GM23338 (cell line): ENCODE measurements around the gene DRD2. TPM values are rescaled to one million over a fixed set of nuclear protein-coding genes. Genes with fewer than 3 reads are reported as not detected.
A peak's percentile ranks its signal among the peaks of the same experiment; 100 is the strongest.

Experiments
- ATAC-seq: fragments of 200-7000 bp; cut with Tn5 transposase; 3 replicates; pipeline ENCODE4 v1.9.1; 2020
- DNase-seq: peaks from one replicate; pipeline ENCODE4 v3.0.0-alpha.2; 2015; ENCODE audit warnings: low spot score
- H2AFZ ChIP-seq: fragments of 200-600 bp; sonication (generic); 2 replicates; pipeline ENCODE4 v1.8.0; 2016; ENCODE audit warnings: antibody characterized with exemption, mild to moderate bottlenecking, moderate library complexity
- H3F3A ChIP-seq: fragments of 200-600 bp; sonication (generic); replicated peaks from 2 replicates; pipeline ENCODE4 v1.8.0; 2017; ENCODE audit warnings: antibody characterized with exemption, mixed run types, low read depth
- H3K27ac ChIP-seq: fragments of 200-600 bp; sonication (generic); 2 replicates; pipeline ENCODE4 v1.6.1; 2016; ENCODE audit warnings: low read depth
- H3K27me3 ChIP-seq: fragments of 200-600 bp; sonication (generic); 2 replicates; pipeline ENCODE4 v1.8.0; 2016; ENCODE audit warnings: mild to moderate bottlenecking, mixed run types, moderate library complexity; ENCODE audit not compliant: insufficient read depth
- H3K36me3 ChIP-seq: fragments of 200-600 bp; sonication (generic); 2 replicates; pipeline ENCODE4 v1.8.0; 2016; ENCODE audit warnings: mild to moderate bottlenecking; ENCODE audit not compliant: insufficient read depth
- H3K4me1 ChIP-seq: fragments of 200-600 bp; sonication (generic); 2 replicates; pipeline ENCODE4 v1.8.0; 2016; ENCODE audit warnings: mild to moderate bottlenecking, moderate library complexity; ENCODE audit not compliant: insufficient read depth
- H3K4me2 ChIP-seq: fragments of 200-600 bp; sonication (generic); 2 replicates; pipeline ENCODE4 v1.7.1; 2017; ENCODE audit warnings: mixed run types
- H3K4me3 ChIP-seq: fragments of 200-600 bp; sonication (generic); 2 replicates; pipeline ENCODE4 v1.6.1; 2016; ENCODE audit warnings: mixed run types
- H3K79me2 ChIP-seq: fragments of 200-600 bp; sonication (generic); replicated peaks from 2 replicates; pipeline ENCODE4 v1.8.0; 2017; ENCODE audit warnings: mild to moderate bottlenecking; ENCODE audit not compliant: insufficient read depth
- H3K9me2 ChIP-seq: fragments of 200-600 bp; sonication (generic); 2 replicates; pipeline ENCODE4 v1.8.0; 2017; ENCODE audit not compliant: insufficient read depth
- H4K20me1 ChIP-seq: fragments of 200-600 bp; sonication (generic); replicated peaks from 2 replicates; pipeline ENCODE4 v1.8.0; 2017; ENCODE audit warnings: mild to moderate bottlenecking; ENCODE audit not compliant: insufficient read depth
- H3K27ac Mint-ChIP-seq: 2 replicates; pipeline ENCODE4 v1.8.0; 2020; ENCODE audit warnings: inconsistent platforms, mild to moderate bottlenecking, moderate library complexity, mixed read lengths
- H3K27me3 Mint-ChIP-seq: 3 replicates; pipeline ENCODE4 v1.8.0; 2022; ENCODE audit warnings: low read depth, mild to moderate bottlenecking, moderate library complexity, mixed read lengths, inconsistent platforms; ENCODE audit not compliant: insufficient read depth, poor library complexity
- H3K36me3 Mint-ChIP-seq: 3 replicates; pipeline ENCODE4 v1.8.0; 2021; ENCODE audit warnings: low read depth, mild to moderate bottlenecking, inconsistent platforms, moderate library complexity, mixed read lengths
- H3K4me1 Mint-ChIP-seq: 3 replicates; pipeline ENCODE4 v1.8.0; 2020; ENCODE audit warnings: mild to moderate bottlenecking, inconsistent platforms, mixed read lengths
- H3K4me3 Mint-ChIP-seq: 3 replicates; pipeline ENCODE4 v1.8.0; 2021; ENCODE audit warnings: moderate library complexity, mild to moderate bottlenecking, inconsistent platforms, mixed read lengths
- H3K9me3 Mint-ChIP-seq: 3 replicates; pipeline ENCODE4 v1.8.0; 2020; ENCODE audit warnings: moderate library complexity, mild to moderate bottlenecking, inconsistent platforms, mixed read lengths
- CREB1 ChIP-seq: fragments of 250-450 bp; sonication (Bioruptor Pico); IDR thresholded peaks from 2 replicates; pipeline ENCODE4 v1.5.0; 2020; ENCODE audit warnings: low read depth, mild to moderate bottlenecking, moderate library complexity
- CTCF ChIP-seq, 2 experiments: fragments of 200-600 bp in 1 of 2; sonication (generic) in 1 of 2; conservative IDR thresholded peaks; 2 replicates each; pipeline versions ENCODE4 v1.5.1 to v1.6.1; 2016 to 2017; ENCODE audit warnings: antibody characterized with exemption in 2 of 2, low read depth in 2 of 2, mild to moderate bottlenecking in 2 of 2, moderate library complexity in 1 of 2
- EZH2 ChIP-seq: fragments of 200-600 bp; sonication (generic); IDR thresholded peaks from one replicate; pipeline ENCODE4 v1.8.0; 2017; ENCODE audit warnings: antibody characterized with exemption, mild to moderate bottlenecking, low read depth; ENCODE audit not compliant: unreplicated experiment
- EZH2phosphoT487 ChIP-seq: fragments of 200-600 bp; sonication (generic); IDR thresholded peaks from one replicate; pipeline ENCODE4 v1.8.1; 2018; ENCODE audit warnings: antibody characterized with exemption; ENCODE audit not compliant: unreplicated experiment
- JUNB ChIP-seq: IDR thresholded peaks from one replicate; pipeline ENCODE4 v1.6.1; 2016; ENCODE audit warnings: antibody characterized with exemption; ENCODE audit not compliant: unreplicated experiment
- NANOG ChIP-seq: IDR thresholded peaks from 2 replicates; pipeline ENCODE4 v1.6.1; 2016; ENCODE audit warnings: antibody characterized with exemption, borderline replicate concordance
- POLR2AphosphoS5 ChIP-seq: IDR thresholded peaks from 2 replicates; pipeline ENCODE4 v1.6.1; 2016; ENCODE audit warnings: antibody characterized with exemption, low read depth
- STAT1 ChIP-seq: IDR thresholded peaks from one replicate; pipeline ENCODE4 v1.6.1; 2016; ENCODE audit warnings: antibody characterized with exemption; ENCODE audit not compliant: unreplicated experiment
- ZNF114 ChIP-seq: fragments of 250-450 bp; sonication (Bioruptor Pico); IDR thresholded peaks from 2 replicates; pipeline ENCODE4 v1.5.0; 2020; ENCODE audit warnings: mild to moderate bottlenecking, moderate library complexity
- ZNF331 ChIP-seq: fragments of 250-450 bp; sonication (Bioruptor Pico); IDR thresholded peaks from 2 replicates; pipeline ENCODE4 v1.5.0; 2020; ENCODE audit warnings: low read depth, mild to moderate bottlenecking, moderate library complexity
- polyA plus RNA-seq: library from polyadenylated mRNA; unstranded; fragments of >200 nt; fragmentation: Nextera tagmentation; extraction: Ambion mirVana; gene quantifications from 2 replicates; pipeline ENCODE4 v1.2.1, GENCODE V29; 2016
- total RNA-seq: library from RNA; depleted of rRNA; stranded (reverse); fragments of >200 nt; shearing (Covaris generic); gene quantifications from 2 replicates; pipeline ENCODE4 v1.2.3, GENCODE V29; 2014
- TF ChIP-seq, protein P1 (sequence below): IDR thresholded peaks from one replicate; pipeline ENCODE4 v1.6.1; 2018; ENCODE audit warnings: antibody characterized with exemption; ENCODE audit not compliant: unreplicated experiment
- TF ChIP-seq, protein P2 (sequence below): IDR thresholded peaks from 2 replicates; pipeline ENCODE4 v1.6.1; 2016; ENCODE audit warnings: antibody characterized with exemption
- TF ChIP-seq, protein P3 (sequence below): fragments of 250-450 bp; sonication (Bioruptor Pico); IDR thresholded peaks from 2 replicates; pipeline ENCODE4 v1.5.0; 2020; ENCODE audit warnings: mild to moderate bottlenecking, moderate library complexity

Gene DRD2
- total and polyA plus RNA-seq, 2 experiments from 2014 or later: 0.21 to 0.66 TPM

DNA sequence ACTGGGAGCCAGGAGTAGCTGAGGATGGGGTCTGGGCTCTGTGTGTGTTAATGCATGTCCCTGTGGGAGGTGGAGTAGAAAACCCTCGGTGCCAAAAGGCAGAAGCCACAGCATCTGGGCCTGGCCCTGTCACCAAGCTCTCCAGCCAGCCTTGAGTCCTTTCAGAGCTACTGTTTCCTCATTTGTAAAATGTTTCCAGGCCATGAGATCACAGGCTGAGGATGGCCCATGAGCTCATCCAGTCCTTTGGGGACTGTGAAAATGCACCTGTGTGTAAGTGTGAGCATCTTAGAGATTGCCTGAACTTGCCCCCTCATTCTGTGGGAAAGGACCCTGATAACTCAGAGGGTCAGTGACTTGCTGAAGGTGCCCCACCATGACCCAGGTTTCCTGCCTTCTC, 78.5 kb downstream of the DRD2 start:
- H3K36me3 Mint-ChIP-seq: no peaks in the 10 kb centered on the region
- H3K79me2 ChIP-seq: no peaks in the 10 kb centered on the region

More for the DNA sequence above, 78.5 kb downstream of the DRD2 start:
- H3K4me1 ChIP-seq: no peaks in the 10 kb centered on the region
- H4K20me1 ChIP-seq: no peaks in the 10 kb centered on the region
- no peaks in the 10 kb centered on the region for H3K9me2 ChIP-seq
- no peaks in the 10 kb centered on the region for H3K36me3 ChIP-seq
- H3F3A ChIP-seq: no peaks in the 10 kb centered on the region
- H3K4me2 ChIP-seq: no peak overlapping the region
- DNase-seq (no peak), ATAC-seq (no peak)
- H3K27ac Mint-ChIP-seq: peak overlapping the region; percentile 56; the same call in 1 of the 2 replicates
- H3K27me3 Mint-ChIP-seq: peaks cover 5% of the 10 kb centered on the region
- H3K27ac ChIP-seq: no peak overlapping the region
- no peaks in the 10 kb centered on the region for H3K27me3 ChIP-seq
- no peaks in the 10 kb centered on the region for H3K9me3 Mint-ChIP-seq
- no peaks in the 10 kb centered on the region for H3K4me1 Mint-ChIP-seq
- no peak overlapping the region for H3K4me3 Mint-ChIP-seq
- no peak overlapping the region for H3K4me3 ChIP-seq
- no peak overlapping the region for H2AFZ ChIP-seq
- no peak for TF ChIP-seq CTCF (conservative IDR thresholded peaks at IDR 0.05; ENCODE audit: low read depth in 2 of 2)
- TF ChIP-seq POLR2AphosphoS5: no peak
- no peak for TF ChIP-seq ZNF114
- TF ChIP-seq, protein P1, sequence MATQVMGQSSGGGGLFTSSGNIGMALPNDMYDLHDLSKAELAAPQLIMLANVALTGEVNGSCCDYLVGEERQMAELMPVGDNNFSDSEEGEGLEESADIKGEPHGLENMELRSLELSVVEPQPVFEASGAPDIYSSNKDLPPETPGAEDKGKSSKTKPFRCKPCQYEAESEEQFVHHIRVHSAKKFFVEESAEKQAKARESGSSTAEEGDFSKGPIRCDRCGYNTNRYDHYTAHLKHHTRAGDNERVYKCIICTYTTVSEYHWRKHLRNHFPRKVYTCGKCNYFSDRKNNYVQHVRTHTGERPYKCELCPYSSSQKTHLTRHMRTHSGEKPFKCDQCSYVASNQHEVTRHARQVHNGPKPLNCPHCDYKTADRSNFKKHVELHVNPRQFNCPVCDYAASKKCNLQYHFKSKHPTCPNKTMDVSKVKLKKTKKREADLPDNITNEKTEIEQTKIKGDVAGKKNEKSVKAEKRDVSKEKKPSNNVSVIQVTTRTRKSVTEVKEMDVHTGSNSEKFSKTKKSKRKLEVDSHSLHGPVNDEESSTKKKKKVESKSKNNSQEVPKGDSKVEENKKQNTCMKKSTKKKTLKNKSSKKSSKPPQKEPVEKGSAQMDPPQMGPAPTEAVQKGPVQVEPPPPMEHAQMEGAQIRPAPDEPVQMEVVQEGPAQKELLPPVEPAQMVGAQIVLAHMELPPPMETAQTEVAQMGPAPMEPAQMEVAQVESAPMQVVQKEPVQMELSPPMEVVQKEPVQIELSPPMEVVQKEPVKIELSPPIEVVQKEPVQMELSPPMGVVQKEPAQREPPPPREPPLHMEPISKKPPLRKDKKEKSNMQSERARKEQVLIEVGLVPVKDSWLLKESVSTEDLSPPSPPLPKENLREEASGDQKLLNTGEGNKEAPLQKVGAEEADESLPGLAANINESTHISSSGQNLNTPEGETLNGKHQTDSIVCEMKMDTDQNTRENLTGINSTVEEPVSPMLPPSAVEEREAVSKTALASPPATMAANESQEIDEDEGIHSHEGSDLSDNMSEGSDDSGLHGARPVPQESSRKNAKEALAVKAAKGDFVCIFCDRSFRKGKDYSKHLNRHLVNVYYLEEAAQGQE: no peak
- TF ChIP-seq EZH2: no peak
- TF ChIP-seq EZH2phosphoT487: no peak
- TF ChIP-seq NANOG: no peak
- no peak for TF ChIP-seq CREB1
- TF ChIP-seq, protein P2, sequence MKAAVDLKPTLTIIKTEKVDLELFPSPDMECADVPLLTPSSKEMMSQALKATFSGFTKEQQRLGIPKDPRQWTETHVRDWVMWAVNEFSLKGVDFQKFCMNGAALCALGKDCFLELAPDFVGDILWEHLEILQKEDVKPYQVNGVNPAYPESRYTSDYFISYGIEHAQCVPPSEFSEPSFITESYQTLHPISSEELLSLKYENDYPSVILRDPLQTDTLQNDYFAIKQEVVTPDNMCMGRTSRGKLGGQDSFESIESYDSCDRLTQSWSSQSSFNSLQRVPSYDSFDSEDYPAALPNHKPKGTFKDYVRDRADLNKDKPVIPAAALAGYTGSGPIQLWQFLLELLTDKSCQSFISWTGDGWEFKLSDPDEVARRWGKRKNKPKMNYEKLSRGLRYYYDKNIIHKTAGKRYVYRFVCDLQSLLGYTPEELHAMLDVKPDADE: no peak
- no peak for TF ChIP-seq STAT1
- TF ChIP-seq, protein P3, sequence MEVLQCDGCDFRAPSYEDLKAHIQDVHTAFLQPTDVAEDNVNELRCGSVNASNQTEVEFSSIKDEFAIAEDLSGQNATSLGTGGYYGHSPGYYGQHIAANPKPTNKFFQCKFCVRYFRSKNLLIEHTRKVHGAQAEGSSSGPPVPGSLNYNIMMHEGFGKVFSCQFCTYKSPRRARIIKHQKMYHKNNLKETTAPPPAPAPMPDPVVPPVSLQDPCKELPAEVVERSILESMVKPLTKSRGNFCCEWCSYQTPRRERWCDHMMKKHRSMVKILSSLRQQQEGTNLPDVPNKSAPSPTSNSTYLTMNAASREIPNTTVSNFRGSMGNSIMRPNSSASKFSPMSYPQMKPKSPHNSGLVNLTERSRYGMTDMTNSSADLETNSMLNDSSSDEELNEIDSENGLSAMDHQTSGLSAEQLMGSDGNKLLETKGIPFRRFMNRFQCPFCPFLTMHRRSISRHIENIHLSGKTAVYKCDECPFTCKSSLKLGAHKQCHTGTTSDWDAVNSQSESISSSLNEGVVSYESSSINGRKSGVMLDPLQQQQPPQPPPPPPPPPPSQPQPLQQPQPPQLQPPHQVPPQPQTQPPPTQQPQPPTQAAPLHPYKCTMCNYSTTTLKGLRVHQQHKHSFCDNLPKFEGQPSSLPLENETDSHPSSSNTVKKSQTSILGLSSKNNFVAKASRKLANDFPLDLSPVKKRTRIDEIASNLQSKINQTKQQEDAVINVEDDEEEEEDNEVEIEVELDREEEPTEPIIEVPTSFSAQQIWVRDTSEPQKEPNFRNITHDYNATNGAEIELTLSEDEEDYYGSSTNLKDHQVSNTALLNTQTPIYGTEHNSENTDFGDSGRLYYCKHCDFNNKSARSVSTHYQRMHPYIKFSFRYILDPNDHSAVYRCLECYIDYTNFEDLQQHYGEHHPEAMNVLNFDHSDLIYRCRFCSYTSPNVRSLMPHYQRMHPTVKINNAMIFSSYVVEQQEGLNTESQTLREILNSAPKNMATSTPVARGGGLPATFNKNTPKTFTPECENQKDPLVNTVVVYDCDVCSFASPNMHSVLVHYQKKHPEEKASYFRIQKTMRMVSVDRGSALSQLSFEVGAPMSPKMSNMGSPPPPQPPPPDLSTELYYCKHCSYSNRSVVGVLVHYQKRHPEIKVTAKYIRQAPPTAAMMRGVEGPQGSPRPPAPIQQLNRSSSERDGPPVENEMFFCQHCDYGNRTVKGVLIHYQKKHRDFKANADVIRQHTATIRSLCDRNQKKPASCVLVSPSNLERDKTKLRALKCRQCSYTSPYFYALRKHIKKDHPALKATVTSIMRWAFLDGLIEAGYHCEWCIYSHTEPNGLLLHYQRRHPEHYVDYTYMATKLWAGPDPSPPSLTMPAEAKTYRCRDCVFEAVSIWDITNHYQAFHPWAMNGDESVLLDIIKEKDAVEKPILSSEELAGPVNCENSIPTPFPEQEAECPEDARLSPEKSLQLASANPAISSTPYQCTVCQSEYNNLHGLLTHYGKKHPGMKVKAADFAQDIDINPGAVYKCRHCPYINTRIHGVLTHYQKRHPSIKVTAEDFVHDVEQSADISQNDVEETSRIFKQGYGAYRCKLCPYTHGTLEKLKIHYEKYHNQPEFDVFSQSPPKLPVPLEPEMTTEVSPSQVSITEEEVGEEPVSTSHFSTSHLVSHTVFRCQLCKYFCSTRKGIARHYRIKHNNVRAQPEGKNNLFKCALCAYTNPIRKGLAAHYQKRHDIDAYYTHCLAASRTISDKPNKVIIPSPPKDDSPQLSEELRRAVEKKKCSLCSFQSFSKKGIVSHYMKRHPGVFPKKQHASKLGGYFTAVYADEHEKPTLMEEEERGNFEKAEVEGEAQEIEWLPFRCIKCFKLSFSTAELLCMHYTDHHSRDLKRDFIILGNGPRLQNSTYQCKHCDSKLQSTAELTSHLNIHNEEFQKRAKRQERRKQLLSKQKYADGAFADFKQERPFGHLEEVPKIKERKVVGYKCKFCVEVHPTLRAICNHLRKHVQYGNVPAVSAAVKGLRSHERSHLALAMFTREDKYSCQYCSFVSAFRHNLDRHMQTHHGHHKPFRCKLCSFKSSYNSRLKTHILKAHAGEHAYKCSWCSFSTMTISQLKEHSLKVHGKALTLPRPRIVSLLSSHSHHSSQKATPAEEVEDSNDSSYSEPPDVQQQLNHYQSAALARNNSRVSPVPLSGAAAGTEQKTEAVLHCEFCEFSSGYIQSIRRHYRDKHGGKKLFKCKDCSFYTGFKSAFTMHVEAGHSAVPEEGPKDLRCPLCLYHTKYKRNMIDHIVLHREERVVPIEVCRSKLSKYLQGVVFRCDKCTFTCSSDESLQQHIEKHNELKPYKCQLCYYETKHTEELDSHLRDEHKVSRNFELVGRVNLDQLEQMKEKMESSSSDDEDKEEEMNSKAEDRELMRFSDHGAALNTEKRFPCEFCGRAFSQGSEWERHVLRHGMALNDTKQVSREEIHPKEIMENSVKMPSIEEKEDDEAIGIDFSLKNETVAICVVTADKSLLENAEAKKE (CRISPR knock-in tag): no peak
- TF ChIP-seq JUNB: no peak
- no peak for TF ChIP-seq ZNF331 (CRISPR knock-in tag)
